SK-N-SH (cell line): ENCODE data around the gene GSTO2.

Source experiments
- CHD2 ChIP-seq: fragments of 150-350 bp; IDR thresholded peaks from 2 replicates; pipeline ENCODE4 v1.6.1; 2018; ENCODE audit warnings: low read length; ENCODE audit not compliant: partially characterized antibody
- JUND ChIP-seq: IDR thresholded peaks from 2 replicates; pipeline ENCODE4 v1.4.0; 2012
- TF ChIP-seq, protein P1 (sequence below): fragments of 200-600 bp; sonication (generic); IDR thresholded peaks from 2 replicates; pipeline ENCODE4 v1.6.1; 2017; ENCODE audit warnings: antibody characterized with exemption, mild to moderate bottlenecking, moderate library complexity
- TF ChIP-seq, protein P2 (sequence below): IDR thresholded peaks from 2 replicates; pipeline ENCODE4 v1.4.0; 2012; ENCODE audit warnings: low read depth

DNA sequence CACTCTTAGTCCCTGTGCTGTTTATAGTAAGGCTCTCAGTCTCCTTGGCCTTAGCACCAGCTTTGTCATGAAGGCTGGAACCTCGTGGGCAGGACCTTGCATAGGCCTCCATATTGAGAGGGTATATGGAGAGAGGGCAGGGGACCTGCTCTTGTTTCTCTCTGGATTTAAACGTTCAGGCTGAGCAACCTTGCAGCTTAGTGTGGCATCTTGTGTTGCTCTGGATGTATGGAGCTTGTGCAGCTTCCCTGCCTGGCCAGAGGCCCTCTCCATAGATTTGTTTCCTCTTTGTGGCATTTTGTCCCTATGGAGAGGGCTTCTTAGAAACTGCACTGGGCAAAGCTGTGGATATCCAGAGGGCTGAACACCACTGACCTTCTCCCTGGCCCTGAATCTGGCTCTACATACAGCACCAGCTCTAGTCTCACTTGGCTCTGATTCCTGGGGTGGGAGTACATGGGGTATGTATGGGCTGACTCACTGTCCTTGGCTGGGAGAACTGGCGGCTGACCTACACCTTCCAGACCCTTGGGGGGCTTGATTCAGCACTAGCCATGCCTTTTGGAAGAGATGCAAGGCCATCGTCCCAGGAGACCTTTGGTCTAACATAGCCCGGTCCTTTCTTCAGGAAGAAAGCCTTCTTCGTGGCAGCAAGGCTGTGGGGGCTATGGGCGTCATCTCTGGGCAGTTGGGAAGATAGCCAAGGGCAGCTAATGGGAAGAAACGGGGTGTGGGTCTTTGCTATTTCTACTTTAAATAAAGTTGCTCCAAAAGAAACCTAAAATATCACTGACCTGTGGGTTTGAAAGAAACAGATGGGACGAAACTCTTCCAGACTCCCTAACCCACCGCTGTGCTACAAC lies 38.8 kb downstream of the GSTO2 start:
- no peak for TF ChIP-seq JUND
- TF ChIP-seq, protein P1, sequence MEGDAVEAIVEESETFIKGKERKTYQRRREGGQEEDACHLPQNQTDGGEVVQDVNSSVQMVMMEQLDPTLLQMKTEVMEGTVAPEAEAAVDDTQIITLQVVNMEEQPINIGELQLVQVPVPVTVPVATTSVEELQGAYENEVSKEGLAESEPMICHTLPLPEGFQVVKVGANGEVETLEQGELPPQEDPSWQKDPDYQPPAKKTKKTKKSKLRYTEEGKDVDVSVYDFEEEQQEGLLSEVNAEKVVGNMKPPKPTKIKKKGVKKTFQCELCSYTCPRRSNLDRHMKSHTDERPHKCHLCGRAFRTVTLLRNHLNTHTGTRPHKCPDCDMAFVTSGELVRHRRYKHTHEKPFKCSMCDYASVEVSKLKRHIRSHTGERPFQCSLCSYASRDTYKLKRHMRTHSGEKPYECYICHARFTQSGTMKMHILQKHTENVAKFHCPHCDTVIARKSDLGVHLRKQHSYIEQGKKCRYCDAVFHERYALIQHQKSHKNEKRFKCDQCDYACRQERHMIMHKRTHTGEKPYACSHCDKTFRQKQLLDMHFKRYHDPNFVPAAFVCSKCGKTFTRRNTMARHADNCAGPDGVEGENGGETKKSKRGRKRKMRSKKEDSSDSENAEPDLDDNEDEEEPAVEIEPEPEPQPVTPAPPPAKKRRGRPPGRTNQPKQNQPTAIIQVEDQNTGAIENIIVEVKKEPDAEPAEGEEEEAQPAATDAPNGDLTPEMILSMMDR, result no peak
- TF ChIP-seq CHD2, result no peak
- TF ChIP-seq, protein P2, sequence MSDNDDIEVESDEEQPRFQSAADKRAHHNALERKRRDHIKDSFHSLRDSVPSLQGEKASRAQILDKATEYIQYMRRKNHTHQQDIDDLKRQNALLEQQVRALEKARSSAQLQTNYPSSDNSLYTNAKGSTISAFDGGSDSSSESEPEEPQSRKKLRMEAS, result no peak
